HuH-7 (cell line): ENCODE measurements around the gene TMEM132E.
"Not testable (repeated sequence)": the region's sequence is repeated elsewhere in the genome, so short reads cannot be mapped to it uniquely, and the experiment has no call there.

Experiments
- DNase-seq: peaks from one replicate; pipeline ENCODE4 v3.0.0; 2011; ENCODE audit warnings: low spot score

Gene TMEM132E

GRCh38 chr17:34579017-34579946, at the start of gene TMEM132E:
TSS of gene TMEM132E (plus strand) at chr17:34579582. CDS start at chr17:34581077, 1,495 bp downstream.
- no peak for DNase-seq

GRCh38 chr17:34530918-34531317, 48.5 kb upstream of the TMEM132E start:
- DNase-seq: no peak

- no peak for DNase-seq
These were observed 46.9 kb upstream of the TMEM132E start for GRCh38 chr17:34532281-34533065.

GRCh38 chr17:34533806-34534527, 45.4 kb upstream of the TMEM132E start:
- no peak for DNase-seq

GRCh38 chr17:34537445-34537844, 41.9 kb upstream of the TMEM132E start:
- no peak for DNase-seq

- DNase-seq: not testable (repeated sequence)
These were observed 40.8 kb upstream of the TMEM132E start for GRCh38 chr17:34538582-34538981.

- DNase-seq: no peak
These were observed 39.5 kb upstream of the TMEM132E start for GRCh38 chr17:34539881-34540280.

- no peak for DNase-seq
These were observed 36.6 kb upstream of the TMEM132E start for GRCh38 chr17:34542700-34543336.

- no peak for DNase-seq
These were observed 31.8 kb upstream of the TMEM132E start for GRCh38 chr17:34547453-34548063.

- no peak for DNase-seq
These were observed 29.4 kb upstream of the TMEM132E start for GRCh38 chr17:34549966-34550365.

GRCh38 chr17:34553907-34554306, 25.5 kb upstream of the TMEM132E start:
- DNase-seq: no peak

- DNase-seq: no peak
These were observed 23.0 kb upstream of the TMEM132E start for GRCh38 chr17:34556384-34556783.

- no peak for DNase-seq
These were observed 22.5 kb upstream of the TMEM132E start for GRCh38 chr17:34556931-34557330.

GRCh38 chr17:34561328-34561727, 18.1 kb upstream of the TMEM132E start:
- no peak for DNase-seq

- no peak for DNase-seq
These were observed 17.0 kb upstream of the TMEM132E start for GRCh38 chr17:34562387-34562786.

- no peak for DNase-seq
These were observed 13.7 kb upstream of the TMEM132E start for GRCh38 chr17:34565713-34566112.

- DNase-seq: no peak
These were observed 13.2 kb upstream of the TMEM132E start for GRCh38 chr17:34566201-34566600.

GRCh38 chr17:34566873-34567272, 12.5 kb upstream of the TMEM132E start:
- no peak for DNase-seq

- no peak for DNase-seq
These were observed 11.5 kb upstream of the TMEM132E start for GRCh38 chr17:34567691-34568465.

GRCh38 chr17:34568953-34569352, 10.4 kb upstream of the TMEM132E start:
- DNase-seq: no peak

- no peak for DNase-seq
These were observed 9.8 kb upstream of the TMEM132E start for GRCh38 chr17:34569591-34569990.
